HEK293 (cell line): ENCODE measurements around the gene SLC37A3.

Experiments
- GLIS2 ChIP-seq: fragments of 450-650 bp; formaldehyde crosslinking; IDR thresholded peaks from 2 replicates; pipeline ENCODE4 v1.5.1; 2016; ENCODE audit warnings: missing biosample characterization, missing genetic modification characterization
- HIC1 ChIP-seq: fragments of 450-650 bp; formaldehyde crosslinking; IDR thresholded peaks from 2 replicates; pipeline ENCODE4 v1.5.1; 2016; ENCODE audit warnings: missing biosample characterization, missing genetic modification characterization
- HOXC10 ChIP-seq: sonication (generic); formaldehyde crosslinking; IDR thresholded peaks from 2 replicates; pipeline ENCODE4 v1.8.1; 2023; ENCODE audit warnings: mild to moderate bottlenecking, missing genetic modification reagents
- MYNN ChIP-seq: fragments of 450-650 bp; formaldehyde crosslinking; IDR thresholded peaks from 2 replicates; pipeline ENCODE4 v1.5.1; 2016; ENCODE audit warnings: missing biosample characterization, missing genetic modification characterization, borderline replicate concordance
- YY1 ChIP-seq: fragments of 450-650 bp; formaldehyde crosslinking; IDR thresholded peaks from 2 replicates; pipeline ENCODE4 v1.5.1; 2018; ENCODE audit warnings: missing biosample characterization, missing genetic modification characterization
- ZBTB1 ChIP-seq: fragments of 450-650 bp; formaldehyde crosslinking; IDR thresholded peaks from 2 replicates; pipeline ENCODE4 v1.5.1; 2016; ENCODE audit warnings: missing biosample characterization, missing genetic modification characterization
- ZBTB10 ChIP-seq: fragments of 450-650 bp; formaldehyde crosslinking; IDR thresholded peaks from 2 replicates; pipeline ENCODE4 v1.5.1; 2016; ENCODE audit warnings: missing biosample characterization, missing genetic modification characterization
- ZBTB20 ChIP-seq: fragments of 450-650 bp; formaldehyde crosslinking; IDR thresholded peaks from 2 replicates; pipeline ENCODE4 v1.5.1; 2016; ENCODE audit warnings: missing biosample characterization, missing genetic modification characterization
- ZBTB48 ChIP-seq: fragments of 450-650 bp; formaldehyde crosslinking; IDR thresholded peaks from 2 replicates; pipeline ENCODE4 v1.5.1; 2016; ENCODE audit warnings: missing biosample characterization, missing genetic modification characterization
- ZFP69B ChIP-seq: fragments of 450-650 bp; formaldehyde crosslinking; IDR thresholded peaks from 2 replicates; pipeline ENCODE4 v1.5.1; 2016; ENCODE audit warnings: missing biosample characterization, missing genetic modification characterization
- ZIC2 ChIP-seq: fragments of 450-650 bp; formaldehyde crosslinking; IDR thresholded peaks from 2 replicates; pipeline ENCODE4 v1.5.1; 2016; ENCODE audit warnings: missing biosample characterization, missing genetic modification characterization
- ZNF174 ChIP-seq: fragments of 450-650 bp; formaldehyde crosslinking; IDR thresholded peaks from 2 replicates; pipeline ENCODE4 v1.5.0; 2017; ENCODE audit warnings: missing biosample characterization, mild to moderate bottlenecking, missing genetic modification characterization
- ZNF211 ChIP-seq: fragments of 450-650 bp; formaldehyde crosslinking; IDR thresholded peaks from 2 replicates; pipeline ENCODE4 v1.5.1; 2016; ENCODE audit warnings: low read depth, missing biosample characterization, missing genetic modification characterization
- ZNF214 ChIP-seq: fragments of 450-650 bp; formaldehyde crosslinking; IDR thresholded peaks from 2 replicates; pipeline ENCODE4 v1.5.1; 2017; ENCODE audit warnings: missing biosample characterization, mild to moderate bottlenecking, missing genetic modification characterization, borderline replicate concordance
- ZNF248 ChIP-seq: fragments of 450-650 bp; formaldehyde crosslinking; IDR thresholded peaks from 2 replicates; pipeline ENCODE4 v1.5.1; 2017; ENCODE audit warnings: missing biosample characterization, missing genetic modification characterization
- ZNF292 ChIP-seq: fragments of 450-650 bp; formaldehyde crosslinking; IDR thresholded peaks from 2 replicates; pipeline ENCODE4 v1.5.1; 2016; ENCODE audit warnings: low read depth, missing biosample characterization, missing genetic modification characterization, borderline replicate concordance
- ZNF302 ChIP-seq: fragments of 450-650 bp; formaldehyde crosslinking; IDR thresholded peaks from 2 replicates; pipeline ENCODE4 v1.5.1; 2016; ENCODE audit warnings: missing biosample characterization, missing genetic modification characterization, low read depth
- ZNF354C ChIP-seq: fragments of 450-650 bp; formaldehyde crosslinking; IDR thresholded peaks from 2 replicates; pipeline ENCODE4 v1.5.1; 2016; ENCODE audit warnings: missing biosample characterization, missing genetic modification characterization, low read depth, borderline replicate concordance
- ZNF394 ChIP-seq: fragments of 450-650 bp; formaldehyde crosslinking; IDR thresholded peaks from 2 replicates; pipeline ENCODE4 v1.5.1; 2016; ENCODE audit warnings: missing biosample characterization, missing genetic modification characterization, mild to moderate bottlenecking, moderate library complexity, borderline replicate concordance
- ZNF433 ChIP-seq: fragments of 450-650 bp; formaldehyde crosslinking; IDR thresholded peaks from 2 replicates; pipeline ENCODE4 v1.5.1; 2016; ENCODE audit warnings: missing biosample characterization, missing genetic modification characterization, low read depth
- ZNF473 ChIP-seq: fragments of 450-650 bp; formaldehyde crosslinking; IDR thresholded peaks from 2 replicates; pipeline ENCODE4 v1.5.1; 2017; ENCODE audit warnings: missing biosample characterization, missing genetic modification characterization
- ZNF513 ChIP-seq: fragments of 450-650 bp; IDR thresholded peaks from 2 replicates; pipeline ENCODE4 v1.5.1; 2018; ENCODE audit warnings: missing biosample characterization, missing genetic modification characterization
- ZNF549 ChIP-seq: fragments of 450-650 bp; IDR thresholded peaks from 2 replicates; pipeline ENCODE4 v1.5.1; 2018; ENCODE audit warnings: missing biosample characterization, missing genetic modification characterization, mild to moderate bottlenecking, inconsistent platforms, moderate library complexity
- ZNF585B ChIP-seq: fragments of 450-650 bp; formaldehyde crosslinking; IDR thresholded peaks from 2 replicates; pipeline ENCODE4 v1.5.1; 2016; ENCODE audit warnings: missing biosample characterization, missing genetic modification characterization
- ZNF610 ChIP-seq: fragments of 450-650 bp; formaldehyde crosslinking; IDR thresholded peaks from 2 replicates; pipeline ENCODE4 v1.5.1; 2016; ENCODE audit warnings: missing biosample characterization, missing genetic modification characterization, borderline replicate concordance
- ZNF645 ChIP-seq: fragments of 450-650 bp; formaldehyde crosslinking; IDR thresholded peaks from 2 replicates; pipeline ENCODE4; 2016; ENCODE audit warnings: missing biosample characterization, missing genetic modification characterization
- ZNF701 ChIP-seq: fragments of 450-650 bp; formaldehyde crosslinking; IDR thresholded peaks from 2 replicates; pipeline ENCODE4 v1.5.1; 2016; ENCODE audit warnings: missing biosample characterization, missing genetic modification characterization
- ZNF768 ChIP-seq: fragments of 450-650 bp; formaldehyde crosslinking; IDR thresholded peaks from 2 replicates; pipeline ENCODE4 v1.5.1; 2018; ENCODE audit warnings: missing biosample characterization, mild to moderate bottlenecking, missing genetic modification characterization
- ZSCAN16 ChIP-seq: fragments of 450-650 bp; formaldehyde crosslinking; IDR thresholded peaks from 2 replicates; pipeline ENCODE4 v1.5.1; 2016; ENCODE audit warnings: missing biosample characterization, missing genetic modification characterization
- ZSCAN18 ChIP-seq: fragments of 450-650 bp; formaldehyde crosslinking; IDR thresholded peaks from 2 replicates; pipeline ENCODE4 v1.5.1; 2016; ENCODE audit warnings: missing biosample characterization, missing genetic modification characterization
- ZXDB ChIP-seq: fragments of 450-650 bp; formaldehyde crosslinking; IDR thresholded peaks from 2 replicates; pipeline ENCODE4 v1.5.1; 2016; ENCODE audit warnings: missing biosample characterization, missing genetic modification characterization

Gene SLC37A3

GRCh38 chr7:140397784-140398750, at the start of gene SLC37A3 (continued):
- TF ChIP-seq ZNF701 (tag by site-specific recombination) (no peak), ZSCAN16 (no peak), MYNN (no peak), ZNF214 (tag by site-specific recombination) (no peak), ZNF248 (tag by site-specific recombination) (no peak), ZNF610 (tag by site-specific recombination) (no peak), ZNF645 (tag by site-specific recombination) (no peak), ZIC2 (tag by site-specific recombination) (peak; percentile 76), HOXC10 (CRISPR knock-in tag) (no peak), ZNF302 (tag by site-specific recombination) (no peak), ZBTB1 (tag by site-specific recombination) (no peak), ZXDB (tag by site-specific recombination) (peak; percentile 97), ZNF768 (tag by site-specific recombination) (no peak), HIC1 (tag by site-specific recombination) (peak; percentile 90), GLIS2 (peak; percentile 99), ZNF354C (tag by site-specific recombination) (no peak), ZNF585B (no peak), ZSCAN18 (tag by site-specific recombination) (no peak), ZNF292 (tag by site-specific recombination) (no peak), ZNF433 (tag by site-specific recombination) (no peak), ZNF394 (tag by site-specific recombination) (no peak; the same call in 1 of the 2 replicates), ZNF174 (tag by site-specific recombination) (no peak), ZFP69B (tag by site-specific recombination) (no peak), ZBTB48 (tag by site-specific recombination) (no peak), YY1 (tag by site-specific recombination) (no peak), ZBTB20 (peak; percentile 94), ZNF211 (tag by site-specific recombination) (no peak), ZNF513 (tag by site-specific recombination) (no peak), ZNF473 (tag by site-specific recombination) (no peak), ZBTB10 (tag by site-specific recombination) (0 out of 2 replicates have a peak, but pooled peaks have one; percentile 30), ZNF549 (tag by site-specific recombination) (no peak)
